GM19395 (cell line): ENCODE results near the gene DCUN1D3.
"Not testable (repeated sequence)": the region's sequence is repeated elsewhere in the genome, so short reads cannot be mapped to it uniquely, and the experiment has no call there.

Experiments
- ATAC-seq: cut with Tn5 transposase; IDR thresholded peaks from one replicate; pipeline ENCODE4 v1.9.1; 2021; ENCODE audit warnings: mild to moderate bottlenecking, moderate library complexity; ENCODE audit not compliant: unreplicated experiment

The DCUN1D3 gene, protein sequence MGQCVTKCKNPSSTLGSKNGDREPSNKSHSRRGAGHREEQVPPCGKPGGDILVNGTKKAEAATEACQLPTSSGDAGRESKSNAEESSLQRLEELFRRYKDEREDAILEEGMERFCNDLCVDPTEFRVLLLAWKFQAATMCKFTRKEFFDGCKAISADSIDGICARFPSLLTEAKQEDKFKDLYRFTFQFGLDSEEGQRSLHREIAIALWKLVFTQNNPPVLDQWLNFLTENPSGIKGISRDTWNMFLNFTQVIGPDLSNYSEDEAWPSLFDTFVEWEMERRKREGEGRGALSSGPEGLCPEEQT

DNA sequence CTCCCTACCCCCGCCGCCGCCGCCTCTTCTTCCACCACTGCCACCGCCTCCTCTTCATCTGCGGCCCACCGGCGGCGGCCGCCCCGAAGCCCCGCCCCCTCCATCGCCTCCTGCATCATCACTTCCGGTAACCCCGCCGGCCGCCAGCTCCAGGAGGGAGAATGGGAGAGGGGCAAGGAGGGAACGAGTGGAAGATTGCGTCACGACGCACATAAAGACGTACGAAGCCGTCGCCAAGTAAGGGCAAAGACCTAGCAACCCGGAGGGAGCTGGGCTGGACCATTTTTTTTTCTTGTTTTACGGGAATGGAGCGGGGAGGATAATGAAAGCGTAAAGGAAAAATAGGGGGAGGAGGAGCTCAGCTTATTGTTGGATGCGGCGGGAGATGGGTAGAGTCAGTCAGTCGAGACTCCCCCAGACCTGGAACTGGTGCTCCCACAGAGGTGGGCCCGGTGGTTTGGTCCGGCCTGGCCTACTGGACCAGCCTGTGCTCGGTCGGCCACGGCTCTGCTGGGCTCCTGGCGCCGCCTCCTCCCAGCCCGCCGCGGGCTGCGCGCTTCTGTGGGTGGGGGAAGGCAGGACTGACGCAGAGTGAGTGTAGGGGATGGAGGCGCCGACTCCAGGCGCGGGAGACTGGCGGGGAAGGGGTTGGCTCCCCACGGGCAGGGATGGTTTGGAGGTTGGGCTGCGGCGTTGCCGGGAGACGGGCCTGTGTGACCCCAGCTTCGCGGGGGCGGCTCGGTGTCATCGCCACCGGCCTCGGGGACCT, at the start of gene DCUN1D3, which contains the start of gene LYRM1:
Gene DCUN1D3, minus strand, starts transcription at position 60 of the 769 bp plus-strand sequence. CDS start 37,820 bp downstream, outside the sequence.
Gene LYRM1, plus strand, starts transcription at position 473 of the 769 bp plus-strand sequence. CDS start 14,785 bp downstream, outside the sequence.
- peak; percentile 81 for ATAC-seq

DNA sequence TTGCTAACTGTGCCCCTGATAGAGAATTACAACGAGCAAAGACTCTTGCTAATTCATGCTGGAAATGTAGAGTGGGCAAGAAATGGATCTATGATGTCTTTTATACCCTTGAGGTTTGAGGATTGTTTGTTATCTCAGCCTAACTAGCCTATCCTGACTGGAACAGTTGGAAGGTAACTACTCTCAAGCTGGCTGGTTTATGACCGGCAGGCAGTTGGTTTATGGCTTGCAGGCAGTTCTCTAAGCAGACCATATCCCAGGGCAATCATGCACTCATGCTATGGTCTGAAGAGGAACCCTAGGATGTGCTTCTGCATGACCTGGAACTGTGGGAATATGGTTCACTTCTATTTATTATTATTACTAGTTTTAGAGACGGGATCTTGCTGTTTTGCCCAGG, 49.5 kb upstream of the DCUN1D3 start:
- no peak for ATAC-seq

DNA sequence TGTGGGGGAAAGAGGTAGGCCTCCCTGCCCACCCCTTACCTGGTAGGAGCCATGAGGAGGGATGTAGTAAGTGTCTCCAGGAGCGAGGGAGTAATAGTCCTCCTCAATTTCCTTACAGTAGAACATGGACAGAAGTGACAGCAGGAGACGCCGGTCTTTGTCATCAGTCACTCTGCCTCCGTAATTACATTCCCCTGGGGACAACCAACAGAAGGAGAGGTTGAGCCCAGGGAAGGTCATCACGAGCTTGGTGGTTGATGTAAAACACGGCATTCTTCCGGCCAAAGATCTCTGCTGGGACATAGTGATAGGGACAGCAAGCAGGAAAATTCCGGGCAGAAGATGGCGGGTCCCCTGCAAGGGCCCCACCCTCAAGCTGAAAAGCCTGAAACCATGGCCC, 48.3 kb upstream of the DCUN1D3 start:
- ATAC-seq, result no peak

DNA sequence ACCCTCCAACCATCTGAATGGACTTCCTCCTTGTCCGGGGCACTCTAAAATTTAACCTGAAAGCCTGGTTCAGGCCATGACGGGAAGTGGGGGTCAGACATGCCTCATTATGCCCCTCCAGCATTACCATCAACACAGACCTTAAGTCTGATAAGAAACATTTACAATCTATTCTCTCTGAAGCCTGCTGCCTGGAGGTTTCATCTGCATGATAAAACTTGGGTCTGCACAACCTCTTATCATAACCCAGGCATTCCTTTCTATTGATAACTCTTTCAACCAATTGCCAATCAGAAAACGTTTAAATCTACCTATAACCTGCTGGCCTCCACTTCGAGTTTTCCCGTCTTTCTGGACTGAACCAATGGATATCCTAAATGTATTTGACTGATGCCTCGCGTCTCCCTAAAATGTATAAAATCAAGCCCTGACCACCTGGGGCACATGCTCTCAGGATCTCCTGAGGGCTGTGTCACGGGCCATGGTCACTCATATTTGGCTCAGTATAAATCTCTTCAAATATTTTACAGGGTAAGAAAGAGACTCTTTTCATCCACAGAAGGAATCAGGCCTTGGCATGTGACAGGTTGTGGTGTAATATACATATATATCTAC, 46.0 kb upstream of the DCUN1D3 start:
- no peak for ATAC-seq

DNA sequence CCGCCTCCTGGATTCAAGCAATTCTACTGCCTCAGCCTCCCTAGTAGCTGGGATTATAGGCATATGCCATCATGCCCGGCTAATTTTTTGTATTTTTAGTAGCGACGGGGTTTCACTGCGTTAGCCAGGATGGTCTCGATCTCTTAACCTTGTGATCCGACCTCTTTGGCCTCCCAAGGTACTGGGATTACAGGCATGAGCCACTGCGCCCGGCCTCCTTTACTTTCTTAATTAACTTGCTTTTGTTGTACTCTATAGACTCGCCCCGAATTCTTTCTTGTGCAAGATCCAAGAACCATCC, 45.4 kb upstream of the DCUN1D3 start:
- not testable (repeated sequence) for ATAC-seq

DNA sequence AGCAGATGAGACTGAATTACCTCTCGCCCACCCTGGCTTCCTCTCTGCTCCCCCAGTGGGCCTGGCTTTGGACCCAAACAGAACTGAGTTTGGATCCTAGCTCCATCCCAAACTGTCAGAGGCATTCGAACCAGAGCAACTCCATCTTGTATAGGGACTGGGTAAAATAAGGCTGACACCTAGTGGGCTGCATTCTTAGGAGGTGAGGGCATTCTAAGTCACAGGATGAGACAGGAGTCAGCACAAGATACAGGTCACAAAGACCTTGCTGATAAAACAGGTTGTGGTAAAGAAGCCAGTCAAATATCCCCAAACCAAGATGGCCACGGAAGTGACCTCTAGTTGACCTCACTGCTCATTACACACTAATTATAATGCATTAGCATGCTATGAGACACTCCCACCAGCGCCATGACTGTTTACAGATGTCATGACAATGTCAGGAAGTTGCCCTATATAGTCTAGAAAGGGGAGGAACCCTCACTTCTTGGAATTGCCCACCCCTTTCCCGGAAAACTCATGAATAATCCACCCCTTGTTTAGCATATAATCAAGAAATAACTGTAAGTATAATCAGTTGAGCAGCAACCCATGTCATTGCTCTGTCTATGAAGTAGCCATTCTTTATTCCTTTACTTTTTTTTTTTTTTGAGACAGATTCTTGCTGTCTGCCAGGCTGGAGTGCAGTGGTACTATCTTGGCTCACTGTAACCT, 44.9 kb upstream of the DCUN1D3 start:
- no peak for ATAC-seq

DNA sequence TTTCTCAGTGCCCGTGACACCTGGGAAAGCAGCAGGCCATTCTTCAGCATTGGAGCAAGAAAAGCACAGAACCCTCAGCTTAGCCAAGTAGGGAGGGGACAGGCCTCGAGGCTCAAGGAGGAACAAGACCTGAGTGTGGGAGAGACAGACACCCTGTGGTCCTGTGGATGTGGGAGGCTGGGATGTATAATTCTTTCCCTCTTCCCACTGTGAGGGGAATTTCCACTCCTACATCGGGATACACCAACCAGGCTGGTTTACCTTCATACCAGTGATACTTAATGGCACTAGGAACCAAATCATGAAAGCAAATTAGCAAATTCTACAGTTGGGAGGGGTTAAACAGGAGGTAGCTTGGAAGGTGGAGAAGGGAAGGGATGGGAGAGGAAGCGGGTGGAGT, 42.1 kb upstream of the DCUN1D3 start:
- no peak for ATAC-seq

DNA sequence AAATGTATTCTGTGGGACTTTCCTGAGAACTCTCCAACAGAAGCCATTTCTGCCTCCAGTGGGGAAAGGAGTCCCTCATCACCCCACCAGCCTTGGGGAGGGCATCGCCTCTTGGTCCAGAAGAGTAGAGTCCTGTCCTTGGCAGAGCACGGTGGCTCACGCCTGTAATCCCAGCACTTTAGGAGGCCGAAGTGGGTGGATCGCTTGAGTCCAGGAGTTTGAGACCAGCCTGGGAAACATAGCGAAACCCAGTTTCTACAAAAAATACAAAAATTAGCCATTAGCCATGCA, 41.4 kb upstream of the DCUN1D3 start:
- no peak for ATAC-seq

DNA sequence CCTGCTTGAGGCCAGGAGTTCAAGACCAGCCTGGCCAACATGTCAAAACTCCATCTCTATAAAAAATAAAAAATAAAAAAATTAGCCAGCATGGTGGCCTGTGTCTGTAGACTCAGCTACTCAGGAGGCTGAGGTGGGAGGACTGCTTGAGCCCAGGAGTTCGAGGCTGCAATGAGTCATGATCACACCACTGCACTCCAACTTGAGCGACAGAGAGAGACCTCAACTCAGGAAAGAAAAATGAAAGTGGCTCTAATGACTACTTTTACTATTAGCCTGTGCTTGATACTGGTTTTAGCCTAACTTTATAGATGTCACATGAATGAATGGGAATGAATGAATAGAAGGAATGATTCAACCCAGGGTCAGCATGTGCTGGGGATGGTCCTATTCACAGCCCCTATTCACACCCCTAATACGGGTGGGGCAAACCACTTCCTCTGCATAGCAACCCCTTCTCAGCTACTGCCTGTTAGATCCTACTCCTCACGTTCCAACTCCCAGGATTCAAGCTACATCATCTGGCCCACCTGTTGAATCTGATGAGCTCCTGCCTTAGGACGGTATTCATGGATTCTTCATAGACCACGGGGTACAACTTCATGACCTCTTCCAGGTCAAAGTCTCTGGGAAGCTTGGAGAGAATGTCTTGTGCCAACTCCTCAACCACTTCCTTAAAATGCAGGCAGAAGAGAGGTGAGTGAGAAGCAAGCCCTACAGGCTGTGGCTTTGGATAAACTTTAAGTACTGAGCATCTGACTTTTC, 40.9 kb upstream of the DCUN1D3 start:
- no peak for ATAC-seq

DNA sequence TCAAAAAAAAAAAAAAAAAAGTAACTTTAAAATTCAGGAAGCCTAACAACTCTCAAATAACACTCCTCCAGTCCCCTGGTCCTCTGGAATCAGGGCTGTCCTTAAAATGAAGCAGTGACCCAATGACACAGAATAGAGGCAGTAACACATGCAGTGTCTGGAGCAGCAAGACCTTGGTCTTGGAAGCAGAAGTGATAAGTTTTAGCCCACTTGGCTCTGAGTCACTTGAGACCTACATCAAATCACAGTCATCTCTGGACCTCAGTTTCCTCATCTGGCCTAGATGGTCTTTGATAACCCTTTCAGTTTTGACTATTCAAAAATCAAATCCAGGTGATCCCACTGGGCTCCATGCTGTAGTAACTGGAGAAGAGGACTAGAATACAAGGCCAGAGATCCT, 39.5 kb upstream of the DCUN1D3 start:
- no peak for ATAC-seq

DNA sequence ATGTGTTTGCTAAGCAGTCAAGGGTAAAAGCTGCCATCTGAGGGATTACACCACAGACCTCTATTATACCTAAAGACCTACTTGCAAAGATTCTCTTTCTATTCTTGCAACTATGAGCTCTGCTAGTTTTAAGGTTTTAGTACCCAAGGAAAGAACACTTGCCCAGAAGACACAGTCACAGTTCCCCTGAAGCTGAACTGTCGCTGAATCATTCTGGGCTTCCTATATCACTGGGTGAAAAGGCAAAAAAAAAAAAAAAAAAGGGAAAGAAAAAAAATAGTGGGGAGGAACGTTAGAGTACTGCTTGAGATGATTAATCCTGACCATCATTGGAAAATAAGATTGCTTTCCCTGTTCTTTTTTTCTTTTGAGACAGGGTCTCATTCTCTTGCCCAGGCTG, 38.3 kb upstream of the DCUN1D3 start:
- ATAC-seq, result no peak

DNA sequence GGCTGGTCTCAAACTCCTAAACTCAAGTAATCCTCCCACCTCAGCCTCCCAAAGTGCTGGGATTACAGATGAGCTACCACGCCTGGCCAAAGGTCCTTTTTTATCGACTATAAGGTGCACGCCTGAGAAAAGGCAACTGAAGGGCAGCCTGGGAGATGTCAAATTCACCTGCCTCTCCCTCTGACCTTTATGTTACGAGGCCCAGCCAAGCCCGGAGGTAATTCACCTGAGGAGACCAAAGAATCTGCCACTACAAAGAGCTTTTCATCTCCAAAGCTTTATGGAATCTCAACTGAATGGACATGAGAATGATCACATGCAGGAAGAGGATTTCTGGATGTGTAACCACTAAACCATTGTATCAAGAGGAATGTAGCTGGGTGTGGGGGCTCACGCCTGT, 37.6 kb upstream of the DCUN1D3 start:
- no peak for ATAC-seq

DNA sequence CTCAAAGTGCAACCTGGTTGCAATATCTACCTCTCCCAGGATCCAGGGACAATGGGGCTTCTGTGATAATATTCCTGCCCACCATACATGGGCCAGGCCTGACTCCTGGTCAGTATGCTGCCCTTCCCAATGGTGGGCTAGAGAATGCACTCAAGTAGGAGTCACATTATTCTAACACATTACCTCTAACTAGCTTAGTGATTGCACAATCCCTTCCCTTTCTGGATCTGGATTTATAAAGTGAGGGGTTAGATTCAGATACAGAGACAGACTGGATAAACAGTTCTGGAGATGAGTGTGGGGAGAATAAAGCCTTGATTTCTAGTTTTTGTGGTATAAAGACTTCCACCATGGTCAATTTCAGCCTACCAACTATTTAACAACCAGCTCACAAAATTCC, 33.4 kb upstream of the DCUN1D3 start:
- ATAC-seq, result no peak

DNA sequence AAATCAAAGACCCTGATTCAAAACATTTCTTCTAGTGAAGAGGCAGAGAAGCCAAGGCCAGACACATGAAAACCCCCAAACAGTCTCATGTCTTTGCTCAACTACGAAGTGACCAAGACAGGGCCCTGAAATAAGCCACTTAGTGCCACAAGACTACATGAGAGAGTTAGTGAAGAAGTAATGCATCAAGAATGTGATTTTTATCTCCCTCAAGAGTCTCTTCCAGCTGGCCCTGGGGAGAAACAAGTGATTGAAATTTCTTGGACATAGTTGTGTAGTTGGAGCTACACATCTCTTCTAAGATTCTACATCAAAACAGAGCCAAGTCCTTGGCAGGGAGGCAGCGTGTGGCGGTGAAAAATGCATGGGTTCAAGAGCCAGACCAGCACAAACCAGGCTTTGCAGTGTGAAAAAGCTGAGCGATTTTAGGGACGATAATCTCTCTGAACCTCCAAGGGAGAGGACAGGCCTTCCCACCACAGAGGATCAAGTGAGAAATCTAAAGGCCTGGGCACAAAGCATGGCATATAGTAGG, 31.0 kb upstream of the DCUN1D3 start:
- ATAC-seq, result no peak

DNA sequence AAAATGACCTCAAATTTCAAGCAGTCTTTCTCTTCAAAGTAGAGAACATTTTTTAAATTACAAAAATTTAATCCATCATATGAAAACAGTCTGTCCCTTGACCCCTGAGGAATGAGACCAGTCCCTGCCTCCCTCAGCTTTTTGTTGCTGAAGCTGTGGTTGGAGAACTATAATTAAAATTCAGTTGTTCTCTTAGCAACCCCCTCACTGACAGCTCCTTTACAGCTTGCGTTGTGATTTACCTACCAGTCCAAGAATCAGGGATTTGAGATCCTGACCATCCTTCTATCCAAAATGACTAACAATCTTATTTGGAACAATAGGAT, 30.2 kb upstream of the DCUN1D3 start:
- no peak for ATAC-seq

DNA sequence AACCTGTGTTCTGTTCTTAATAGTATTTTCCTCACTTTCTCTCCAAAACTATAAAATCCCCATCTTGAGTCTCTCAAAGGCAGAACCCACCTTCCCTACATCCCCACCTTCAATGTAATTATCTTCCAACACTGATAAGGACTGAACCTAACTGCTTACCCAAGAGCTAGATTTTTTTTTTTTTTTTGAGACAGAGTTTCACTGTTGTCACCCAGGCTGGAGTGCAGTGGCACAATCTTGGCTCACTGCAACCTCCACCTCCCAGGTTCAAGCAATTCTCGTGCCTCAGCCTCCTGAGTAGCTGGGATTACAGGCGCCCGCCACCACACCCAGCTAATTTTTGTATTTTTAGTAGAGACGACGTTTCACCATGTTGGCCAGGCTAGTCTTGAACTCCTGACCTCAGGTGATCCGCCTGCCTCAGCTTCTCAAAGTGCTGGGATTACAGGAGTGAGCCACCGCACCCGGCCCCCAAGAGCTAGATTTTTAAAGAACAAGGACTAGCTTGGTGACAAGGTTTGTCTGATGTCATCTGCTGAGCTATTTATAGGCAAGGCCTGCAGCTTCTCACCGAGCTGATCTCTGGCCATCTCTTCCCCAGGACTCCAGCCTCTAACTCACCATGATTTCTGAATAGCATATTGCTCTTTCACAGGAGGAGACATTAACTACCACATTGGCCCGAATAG, 29.7 kb upstream of the DCUN1D3 start:
- ATAC-seq, result not testable (repeated sequence)

DNA sequence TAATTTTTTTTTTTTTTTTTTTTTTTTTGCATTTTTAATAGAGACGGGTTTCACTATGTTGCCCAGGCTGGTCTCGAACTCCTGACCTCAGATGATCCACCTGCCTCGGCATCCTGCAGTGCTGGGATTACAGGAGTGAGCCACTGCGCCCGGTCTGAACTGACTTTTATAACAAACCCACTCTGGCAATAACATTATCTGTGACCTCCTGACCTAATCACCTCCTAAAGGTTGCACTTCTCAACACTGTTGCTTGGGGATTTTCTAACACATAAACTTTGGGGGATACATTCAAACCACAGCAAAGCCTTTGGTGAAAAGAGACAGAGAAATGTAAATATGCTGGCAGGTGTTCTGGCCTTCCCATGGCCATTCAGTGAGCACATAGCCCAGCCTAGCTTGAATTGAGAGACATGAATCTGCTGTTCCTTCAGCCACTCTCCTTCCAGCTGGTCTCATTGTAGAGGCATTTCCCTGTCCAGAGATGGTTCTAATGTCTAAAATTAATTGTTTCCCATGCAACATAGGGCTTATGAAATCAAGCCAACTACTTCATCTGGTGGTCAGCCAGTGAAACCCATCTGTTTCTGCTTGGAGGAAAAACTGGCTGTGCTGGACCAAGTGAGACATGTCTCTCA, 28.7 kb upstream of the DCUN1D3 start:
- ATAC-seq, result no peak

DNA sequence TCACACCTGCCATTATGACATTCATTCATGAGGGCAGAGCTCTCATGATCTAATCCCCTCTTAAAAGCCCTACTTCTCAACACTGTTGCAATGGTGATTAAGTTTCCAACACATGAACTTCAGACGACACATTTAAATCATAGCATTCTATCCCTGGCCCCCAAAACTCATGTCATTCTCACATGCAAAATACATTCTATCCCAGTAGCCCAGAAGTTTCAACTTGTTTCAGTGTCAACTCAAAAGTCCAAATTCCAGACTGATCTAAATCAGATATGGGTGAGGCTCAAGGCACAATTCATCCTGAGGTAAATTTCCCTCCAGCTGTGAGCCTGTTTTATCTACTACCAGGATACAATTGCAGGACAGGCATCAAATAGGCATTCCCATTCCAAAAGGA, 25.6 kb upstream of the DCUN1D3 start:
- ATAC-seq, result no peak

DNA sequence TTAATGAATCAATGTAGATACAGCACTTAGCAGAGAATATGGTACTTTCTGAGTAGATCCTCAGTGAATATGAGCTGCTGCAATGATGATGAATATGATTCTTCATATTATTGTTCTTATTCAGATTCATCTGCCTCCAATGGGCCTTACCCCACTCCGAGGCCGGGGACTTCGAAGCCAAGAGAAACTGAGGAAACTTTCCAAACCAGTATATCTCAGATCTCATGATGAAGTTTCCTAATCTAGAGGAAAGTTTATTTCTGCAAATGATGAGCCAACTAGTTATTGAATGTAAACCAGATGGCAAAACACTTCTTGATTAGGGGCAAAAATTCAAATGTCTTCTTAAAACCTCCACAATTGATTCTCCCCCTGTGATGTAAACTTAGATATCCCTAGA, 23.7 kb upstream of the DCUN1D3 start:
- no peak for ATAC-seq

DNA sequence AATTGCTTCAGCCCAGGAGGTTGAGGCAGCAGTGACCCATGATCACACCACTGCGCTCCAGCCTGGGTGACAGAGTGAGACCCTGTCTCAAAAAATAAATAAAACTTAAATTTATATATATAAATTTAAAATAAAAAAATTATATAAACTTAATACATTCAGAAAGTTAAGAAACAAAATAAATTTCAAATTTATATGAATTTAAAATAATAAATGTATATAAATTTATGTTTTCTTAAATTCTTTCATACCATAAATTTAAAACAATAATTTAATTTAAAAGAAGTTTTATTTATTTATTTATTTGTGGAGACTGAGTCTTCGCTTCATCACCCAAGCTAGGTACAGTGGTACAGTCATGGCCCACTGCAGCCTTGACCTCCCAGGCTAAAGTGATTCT, 20.6 kb upstream of the DCUN1D3 start:
- ATAC-seq, result no peak
